AG09309 (cell line): ENCODE results near the gene OR2T11.

ENCODE experiments used
- DNase-seq: peaks from one replicate; pipeline ENCODE4 v3.0.0-alpha.2; 2010; ENCODE audit warnings: low read depth
- H3K4me3 ChIP-seq: 2 replicates; pipeline ENCODE4 v1.5.1; 2011; ENCODE audit warnings: mild to moderate bottlenecking, low read depth, low read length, moderate library complexity; ENCODE audit not compliant: control insufficient read depth
- CTCF ChIP-seq: IDR thresholded peaks from 2 replicates; pipeline ENCODE4 v1.5.1; 2011; ENCODE audit warnings: mild to moderate bottlenecking, low read depth, low read length, inconsistent platforms; ENCODE audit not compliant: insufficient read depth, control insufficient read depth; ENCODE audit errors: missing control alignments

Gene OR2T11

GRCh38 chr1:248597589-248597988 is 37.3 kb downstream of the OR2T11 start, which contains the start of gene OR2T10:
OR2T10 (minus strand) TSS chr1:248597700; CDS start chr1:248593768, 3,932 bp downstream.
- DNase-seq = no peak
- no peak for TF ChIP-seq CTCF
- H3K4me3 ChIP-seq = no peak within 1 kb of the TSS

- TF ChIP-seq CTCF = no peak
- no peak overlapping the region for H3K4me3 ChIP-seq
- DNase-seq = no peak
Measured at GRCh38 chr1:248596615-248597014, 38.3 kb downstream of the OR2T11 start.

GRCh38 chr1:248593226-248593625 is 41.7 kb downstream of the OR2T11 start:
- no peak for TF ChIP-seq CTCF
- H3K4me3 ChIP-seq = no peak overlapping the region
- no peak for DNase-seq

GRCh38 chr1:248592655-248593054 is 42.2 kb downstream of the OR2T11 start:
- H3K4me3 ChIP-seq = no peak overlapping the region
- no peak for TF ChIP-seq CTCF
- no peak for DNase-seq

GRCh38 chr1:248590055-248590454 is 44.8 kb downstream of the OR2T11 start:
- DNase-seq = no peak
- TF ChIP-seq CTCF = no peak
- no peak overlapping the region for H3K4me3 ChIP-seq

GRCh38 chr1:248589334-248589733 is 45.6 kb downstream of the OR2T11 start:
- TF ChIP-seq CTCF = no peak
- DNase-seq = no peak
- no peak overlapping the region for H3K4me3 ChIP-seq

- no peak for DNase-seq
- no peak for TF ChIP-seq CTCF
- H3K4me3 ChIP-seq = no peak overlapping the region
Measured at GRCh38 chr1:248585266-248585665, 49.6 kb downstream of the OR2T11 start.
